GM19239 (cell line): ENCODE measurements around the gene ARFGAP2.
"Not testable (repeated sequence)": the region's sequence is repeated elsewhere in the genome, so short reads cannot be mapped to it uniquely, and the experiment has no call there.

Source experiments
- DNase-seq: peaks from one replicate; pipeline ENCODE4 v3.0.0; 2011; ENCODE audit warnings: low spot score; ENCODE audit not compliant: insufficient read length
- FAIRE-seq: peaks from 2 replicates; lab custom pipeline; 2011; peaks lifted over from hg19 to GRCh38; lab: Jason Lieb, UNC

The ARFGAP2 gene

DNA sequence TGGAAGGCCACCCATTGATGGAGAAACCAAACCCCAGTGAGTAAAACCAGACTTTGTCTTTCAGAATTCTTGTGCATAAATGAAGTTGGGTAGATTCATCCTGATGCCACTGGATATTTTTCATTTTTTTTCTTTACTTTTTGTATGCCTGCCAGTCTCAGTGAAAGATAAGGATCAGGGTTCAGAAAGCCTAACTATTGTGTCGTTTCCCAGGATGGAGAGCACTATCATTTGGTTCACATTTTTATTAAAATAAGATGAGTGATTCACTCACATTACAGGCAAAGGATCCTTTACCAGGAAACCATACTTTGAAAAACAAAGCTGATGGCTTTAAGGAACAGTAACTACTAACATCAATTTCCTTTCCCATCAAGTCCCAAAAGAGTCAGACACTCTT is 52.0 kb downstream of the ARFGAP2 start:
- FAIRE-seq (no peak), DNase-seq (no peak)

- DNase-seq (no peak), FAIRE-seq (no peak)
Observed at GRCh38 chr11:47123094-47123493, 53.6 kb downstream of the ARFGAP2 start.

- DNase-seq: no peak
- no peak for FAIRE-seq
Observed at GRCh38 chr11:47121731-47122130, 54.9 kb downstream of the ARFGAP2 start.

DNA sequence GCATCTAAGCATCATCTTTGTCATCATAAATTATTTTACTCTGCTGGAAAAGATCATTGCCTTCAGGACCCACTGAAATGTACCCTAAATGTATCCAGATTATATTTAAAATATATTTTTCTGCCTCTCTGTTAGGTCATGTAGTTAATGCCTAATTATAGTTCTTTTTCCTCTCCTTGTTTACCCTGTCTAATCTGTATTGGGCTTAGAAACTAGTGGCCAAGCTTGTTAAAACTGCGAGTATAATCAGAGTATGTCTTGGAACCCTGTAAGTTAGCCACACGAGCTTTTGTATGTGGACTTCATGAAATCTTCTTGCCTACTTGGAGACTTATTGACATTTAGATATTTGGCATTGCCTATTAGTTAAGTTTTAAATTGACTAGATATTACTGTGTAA is 55.6 kb downstream of the ARFGAP2 start:
- DNase-seq: no peak
- no peak for FAIRE-seq

DNA sequence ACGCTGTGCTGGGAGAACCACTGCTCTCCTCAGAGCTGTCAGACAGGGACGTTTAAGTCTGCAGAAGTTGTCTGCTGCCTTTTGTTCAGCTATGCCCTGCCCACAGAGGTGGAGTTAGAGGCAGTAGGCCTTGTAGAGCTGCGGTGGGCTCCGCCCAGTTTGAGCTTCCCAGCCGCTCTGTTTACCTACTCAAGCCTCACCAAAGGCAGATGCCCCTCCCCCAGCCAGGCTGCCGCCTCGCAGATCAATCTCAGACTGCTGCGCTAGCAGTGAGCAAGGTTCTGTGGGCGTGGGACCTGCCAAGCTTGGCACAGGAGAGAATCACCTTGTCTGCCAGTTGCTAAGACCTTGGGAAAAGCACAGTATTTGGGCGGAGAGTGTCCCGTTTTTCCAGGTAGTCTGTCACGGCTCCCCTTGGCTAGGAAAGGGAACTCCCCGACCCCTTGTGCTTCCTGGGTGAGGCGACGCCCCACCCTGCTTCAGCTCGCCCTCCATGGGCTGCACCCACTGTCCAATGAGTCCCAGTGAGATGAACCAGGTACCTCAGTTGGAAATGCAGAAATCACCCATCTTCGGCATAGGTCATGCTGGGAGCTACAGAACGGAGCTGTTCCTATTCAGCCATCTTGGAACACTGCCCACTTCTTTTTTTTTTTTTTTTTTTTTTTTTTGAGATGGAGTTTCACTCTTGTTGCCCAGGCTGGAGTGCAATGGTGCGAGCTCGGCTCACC is 57.6 kb downstream of the ARFGAP2 start:
- DNase-seq, FAIRE-seq: not testable (repeated sequence)
